Subcutaneous adipose tissue (tissue), 4 donors: Measurements from ENCODE around the gene FNBP1. TPM values are rescaled to one million over a fixed set of nuclear protein-coding genes. Genes with fewer than 3 reads are reported as not detected.

Experiments
- CTCF ChIP-seq: fragments of 450-650 bp; IDR thresholded peaks from one replicate; pipeline ENCODE4 v1.5.1; 2016; ENCODE audit warnings: low read depth, mild to moderate bottlenecking, control low read depth, antibody characterized with exemption, moderate library complexity
- total RNA-seq, 4 donors: library from RNA; depleted of rRNA; stranded (reverse); fragments of >200 nt; gene quantifications; one replicate each; pipeline ENCODE4 v1.1.0, GENCODE V29; 2016

FNBP1 gene
- total RNA-seq, 4 donors from 2014 or later, result 34.1 to 68.6 (median 50.7) TPM

- TF ChIP-seq CTCF, result no peak
Observed at GRCh38 chr9:130002320-130002719, 40.7 kb downstream of the FNBP1 start.

DNA sequence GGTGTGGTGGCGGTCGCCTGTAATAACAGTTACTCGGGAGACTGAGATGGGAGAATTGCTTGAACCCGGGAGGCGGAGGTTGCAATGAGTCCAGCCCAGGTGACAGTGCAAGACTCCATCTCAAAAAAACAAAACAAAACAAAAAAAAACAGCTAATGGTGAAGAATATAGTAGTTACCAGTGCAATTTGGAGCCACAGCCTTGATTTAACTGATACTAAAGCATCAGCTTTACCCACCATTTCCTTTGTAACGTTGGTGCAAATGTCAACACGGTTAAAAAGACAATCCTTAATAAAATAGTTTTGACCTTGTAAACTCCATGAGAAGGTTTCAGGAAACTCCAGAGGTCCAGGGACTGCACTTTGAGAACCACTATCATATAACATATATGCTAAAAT is 41.8 kb downstream of the FNBP1 start:
- TF ChIP-seq CTCF, result no peak

DNA sequence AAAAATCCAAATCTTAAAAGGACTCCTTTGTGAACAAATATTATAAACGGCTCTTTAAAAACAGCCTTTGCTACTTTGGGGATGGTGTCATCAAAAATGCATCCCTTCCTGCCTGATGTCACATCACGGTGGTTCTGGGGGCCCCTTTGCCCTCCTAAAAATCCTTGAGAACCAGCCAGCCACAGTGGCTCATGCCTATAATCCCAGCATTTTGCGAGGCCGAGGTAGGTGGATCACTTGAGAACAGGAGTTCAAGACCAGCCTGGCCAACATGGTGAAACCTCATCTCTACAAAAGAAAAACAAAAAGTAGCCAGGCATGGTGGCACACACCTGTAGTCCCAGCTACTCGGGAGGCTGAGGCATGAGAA is 43.9 kb downstream of the FNBP1 start:
- TF ChIP-seq CTCF, result no peak

DNA sequence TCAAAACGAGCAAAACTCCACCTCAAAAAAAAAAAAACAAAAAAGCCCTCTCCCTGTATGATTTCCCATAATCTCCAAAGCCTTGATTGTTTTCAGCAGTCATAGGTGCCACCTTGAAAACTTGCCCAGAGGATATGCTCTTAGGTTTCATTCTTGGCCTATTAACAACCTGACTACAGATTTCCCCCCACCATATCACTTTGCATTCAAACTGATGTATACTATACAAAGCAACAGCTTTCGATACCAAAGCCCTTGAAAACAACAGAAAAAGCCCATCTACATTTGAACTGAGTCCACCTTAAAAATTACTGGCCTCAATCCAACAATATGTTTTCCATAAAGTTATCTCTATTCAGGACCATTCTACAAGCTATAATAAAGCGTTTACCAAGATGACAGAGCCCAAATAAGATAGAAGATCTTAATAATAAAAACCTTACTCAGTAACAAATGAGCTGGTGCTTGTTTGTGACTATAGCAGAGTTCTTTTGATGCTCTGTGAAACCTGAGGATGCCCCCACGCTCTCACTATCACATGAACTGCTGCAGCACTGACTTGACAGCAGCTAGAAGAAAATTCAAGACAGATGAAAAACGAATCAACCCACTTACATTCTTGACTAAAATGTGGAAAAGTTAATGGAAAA is 44.4 kb downstream of the FNBP1 start:
- TF ChIP-seq CTCF, result no peak

GRCh38 chr9:129996161-129996830 is 46.7 kb downstream of the FNBP1 start:
- no peak for TF ChIP-seq CTCF

DNA sequence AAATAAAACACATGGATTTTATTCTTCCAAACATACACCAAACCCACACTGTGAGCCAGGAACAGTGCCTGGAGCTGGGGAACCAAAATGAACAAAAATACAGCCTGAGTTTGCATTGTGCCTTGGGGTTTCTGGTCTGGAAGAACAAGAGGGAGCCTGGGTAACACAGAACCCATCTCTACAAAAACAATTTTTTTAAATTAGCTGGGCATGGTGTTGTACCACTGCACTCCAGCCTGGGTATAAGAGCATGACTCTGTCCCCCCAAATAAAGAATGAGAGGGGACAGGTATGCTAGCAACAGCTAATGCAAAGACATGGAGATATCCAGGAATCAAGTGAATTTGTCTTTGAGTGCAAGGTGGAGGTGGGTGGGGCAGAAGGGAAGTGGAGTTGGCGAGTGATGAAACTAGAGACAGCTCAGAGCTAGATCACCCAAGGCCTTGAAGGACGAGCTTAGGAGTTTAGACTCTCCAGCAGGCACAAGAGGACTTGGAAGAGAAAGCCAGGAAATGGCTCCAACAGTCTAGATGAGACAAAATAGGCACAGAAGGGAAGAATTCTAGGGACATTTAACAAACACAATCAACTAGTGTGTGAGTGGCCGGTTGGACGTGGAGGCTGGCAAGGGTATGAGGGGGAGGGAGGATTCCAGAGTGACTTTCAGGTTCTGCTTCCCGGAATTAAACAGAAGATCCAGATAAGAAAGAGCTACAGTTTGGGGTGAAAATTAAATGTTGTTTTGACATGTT is 47.4 kb downstream of the FNBP1 start:
- TF ChIP-seq CTCF, result no peak

DNA sequence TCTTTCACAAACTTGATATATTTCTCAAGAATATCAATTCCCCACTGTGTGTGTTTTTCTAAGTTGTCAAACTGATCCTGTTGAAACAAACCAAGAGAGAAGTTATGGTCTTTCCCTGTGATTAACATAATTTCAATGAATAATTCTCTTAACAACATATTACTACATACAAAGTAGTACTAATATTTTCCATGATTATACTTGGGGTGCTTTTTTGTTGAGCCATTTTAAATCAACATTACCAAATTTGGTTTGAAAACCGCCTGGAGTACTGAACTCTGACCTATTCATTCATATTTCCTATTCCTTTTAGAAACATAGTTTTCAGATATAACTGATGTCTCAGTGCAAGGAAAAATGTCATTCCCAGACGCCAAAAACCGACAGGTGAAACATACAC is 48.1 kb downstream of the FNBP1 start:
- TF ChIP-seq CTCF, result no peak
